Measurements from ENCODE around the gene GREB1L.

DNA sequence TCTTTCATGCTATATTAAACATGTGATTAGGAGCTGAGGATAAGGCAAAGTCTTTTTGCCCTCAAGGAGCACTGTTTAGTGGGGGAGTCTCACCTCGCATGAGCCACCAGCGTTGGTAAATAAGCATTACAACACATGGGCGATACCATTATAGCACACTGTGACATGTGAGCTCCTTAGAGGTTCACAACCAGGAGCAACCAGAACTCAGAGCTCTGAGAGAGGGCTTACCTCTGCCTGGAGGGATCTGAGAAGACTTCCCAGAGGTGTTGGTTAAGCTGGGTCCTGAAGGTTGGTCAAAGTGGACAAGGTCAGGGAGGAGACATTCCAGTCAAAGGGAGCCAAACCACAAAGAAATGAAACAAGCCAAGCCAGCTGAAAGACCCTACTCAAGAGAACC, 199.6 kb downstream of the GREB1L start:
- TF ChIP-seq, protein P1, sequence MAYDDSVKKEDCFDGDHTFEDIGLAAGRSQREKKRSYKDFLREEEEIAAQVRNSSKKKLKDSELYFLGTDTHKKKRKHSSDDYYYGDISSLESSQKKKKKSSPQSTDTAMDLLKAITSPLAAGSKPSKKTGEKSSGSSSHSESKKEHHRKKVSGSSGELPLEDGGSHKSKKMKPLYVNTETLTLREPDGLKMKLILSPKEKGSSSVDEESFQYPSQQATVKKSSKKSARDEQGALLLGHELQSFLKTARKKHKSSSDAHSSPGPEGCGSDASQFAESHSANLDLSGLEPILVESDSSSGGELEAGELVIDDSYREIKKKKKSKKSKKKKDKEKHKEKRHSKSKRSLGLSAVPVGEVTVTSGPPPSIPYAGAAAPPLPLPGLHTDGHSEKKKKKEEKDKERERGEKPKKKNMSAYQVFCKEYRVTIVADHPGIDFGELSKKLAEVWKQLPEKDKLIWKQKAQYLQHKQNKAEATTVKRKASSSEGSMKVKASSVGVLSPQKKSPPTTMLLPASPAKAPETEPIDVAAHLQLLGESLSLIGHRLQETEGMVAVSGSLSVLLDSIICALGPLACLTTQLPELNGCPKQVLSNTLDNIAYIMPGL (CRISPR knock-in tag; IDR thresholded peaks at IDR 0.05; ENCODE audit: borderline replicate concordance in 1 of 2, low read depth in 1 of 2), result no peak
- no peak for TF ChIP-seq ZNF292 (CRISPR knock-in tag; IDR thresholded peaks at IDR 0.05; ENCODE audit: borderline replicate concordance, low read depth)
- TF ChIP-seq ZNF557 (CRISPR knock-in tag; IDR thresholded peaks at IDR 0.05), result no peak
- no peak for TF ChIP-seq LCORL (IDR thresholded peaks at IDR 0.05)
- TF ChIP-seq LCORL (CRISPR knock-in tag; IDR thresholded peaks at IDR 0.05), result no peak
- no peak for TF ChIP-seq EZH2 (conservative IDR thresholded peaks at IDR 0.05; ENCODE audit: low read depth, low read length)
- TF ChIP-seq, protein P2, sequence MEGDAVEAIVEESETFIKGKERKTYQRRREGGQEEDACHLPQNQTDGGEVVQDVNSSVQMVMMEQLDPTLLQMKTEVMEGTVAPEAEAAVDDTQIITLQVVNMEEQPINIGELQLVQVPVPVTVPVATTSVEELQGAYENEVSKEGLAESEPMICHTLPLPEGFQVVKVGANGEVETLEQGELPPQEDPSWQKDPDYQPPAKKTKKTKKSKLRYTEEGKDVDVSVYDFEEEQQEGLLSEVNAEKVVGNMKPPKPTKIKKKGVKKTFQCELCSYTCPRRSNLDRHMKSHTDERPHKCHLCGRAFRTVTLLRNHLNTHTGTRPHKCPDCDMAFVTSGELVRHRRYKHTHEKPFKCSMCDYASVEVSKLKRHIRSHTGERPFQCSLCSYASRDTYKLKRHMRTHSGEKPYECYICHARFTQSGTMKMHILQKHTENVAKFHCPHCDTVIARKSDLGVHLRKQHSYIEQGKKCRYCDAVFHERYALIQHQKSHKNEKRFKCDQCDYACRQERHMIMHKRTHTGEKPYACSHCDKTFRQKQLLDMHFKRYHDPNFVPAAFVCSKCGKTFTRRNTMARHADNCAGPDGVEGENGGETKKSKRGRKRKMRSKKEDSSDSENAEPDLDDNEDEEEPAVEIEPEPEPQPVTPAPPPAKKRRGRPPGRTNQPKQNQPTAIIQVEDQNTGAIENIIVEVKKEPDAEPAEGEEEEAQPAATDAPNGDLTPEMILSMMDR (CRISPR knock-in tag; IDR thresholded peaks at IDR 0.05), result no peak
- TF ChIP-seq, protein P3, sequence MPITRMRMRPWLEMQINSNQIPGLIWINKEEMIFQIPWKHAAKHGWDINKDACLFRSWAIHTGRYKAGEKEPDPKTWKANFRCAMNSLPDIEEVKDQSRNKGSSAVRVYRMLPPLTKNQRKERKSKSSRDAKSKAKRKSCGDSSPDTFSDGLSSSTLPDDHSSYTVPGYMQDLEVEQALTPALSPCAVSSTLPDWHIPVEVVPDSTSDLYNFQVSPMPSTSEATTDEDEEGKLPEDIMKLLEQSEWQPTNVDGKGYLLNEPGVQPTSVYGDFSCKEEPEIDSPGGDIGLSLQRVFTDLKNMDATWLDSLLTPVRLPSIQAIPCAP (CRISPR knock-in tag; IDR thresholded peaks at IDR 0.05; ENCODE audit: low read depth), result no peak
- TF ChIP-seq, protein P4, sequence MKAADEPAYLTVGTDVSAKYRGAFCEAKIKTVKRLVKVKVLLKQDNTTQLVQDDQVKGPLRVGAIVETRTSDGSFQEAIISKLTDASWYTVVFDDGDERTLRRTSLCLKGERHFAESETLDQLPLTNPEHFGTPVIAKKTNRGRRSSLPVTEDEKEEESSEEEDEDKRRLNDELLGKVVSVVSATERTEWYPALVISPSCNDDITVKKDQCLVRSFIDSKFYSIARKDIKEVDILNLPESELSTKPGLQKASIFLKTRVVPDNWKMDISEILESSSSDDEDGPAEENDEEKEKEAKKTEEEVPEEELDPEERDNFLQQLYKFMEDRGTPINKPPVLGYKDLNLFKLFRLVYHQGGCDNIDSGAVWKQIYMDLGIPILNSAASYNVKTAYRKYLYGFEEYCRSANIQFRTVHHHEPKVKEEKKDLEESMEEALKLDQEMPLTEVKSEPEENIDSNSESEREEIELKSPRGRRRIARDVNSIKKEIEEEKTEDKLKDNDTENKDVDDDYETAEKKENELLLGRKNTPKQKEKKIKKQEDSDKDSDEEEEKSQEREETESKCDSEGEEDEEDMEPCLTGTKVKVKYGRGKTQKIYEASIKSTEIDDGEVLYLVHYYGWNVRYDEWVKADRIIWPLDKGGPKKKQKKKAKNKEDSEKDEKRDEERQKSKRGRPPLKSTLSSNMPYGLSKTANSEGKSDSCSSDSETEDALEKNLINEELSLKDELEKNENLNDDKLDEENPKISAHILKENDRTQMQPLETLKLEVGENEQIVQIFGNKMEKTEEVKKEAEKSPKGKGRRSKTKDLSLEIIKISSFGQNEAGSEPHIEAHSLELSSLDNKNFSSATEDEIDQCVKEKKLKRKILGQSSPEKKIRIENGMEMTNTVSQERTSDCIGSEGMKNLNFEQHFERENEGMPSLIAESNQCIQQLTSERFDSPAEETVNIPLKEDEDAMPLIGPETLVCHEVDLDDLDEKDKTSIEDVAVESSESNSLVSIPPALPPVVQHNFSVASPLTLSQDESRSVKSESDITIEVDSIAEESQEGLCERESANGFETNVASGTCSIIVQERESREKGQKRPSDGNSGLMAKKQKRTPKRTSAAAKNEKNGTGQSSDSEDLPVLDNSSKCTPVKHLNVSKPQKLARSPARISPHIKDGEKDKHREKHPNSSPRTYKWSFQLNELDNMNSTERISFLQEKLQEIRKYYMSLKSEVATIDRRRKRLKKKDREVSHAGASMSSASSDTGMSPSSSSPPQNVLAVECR (CRISPR knock-in tag; IDR thresholded peaks at IDR 0.05; ENCODE audit: borderline replicate concordance), result no peak
- TF ChIP-seq SMAD1 (CRISPR knock-in tag; IDR thresholded peaks at IDR 0.05; ENCODE audit: borderline replicate concordance, low read depth), result no peak
- TF ChIP-seq, protein P5, sequence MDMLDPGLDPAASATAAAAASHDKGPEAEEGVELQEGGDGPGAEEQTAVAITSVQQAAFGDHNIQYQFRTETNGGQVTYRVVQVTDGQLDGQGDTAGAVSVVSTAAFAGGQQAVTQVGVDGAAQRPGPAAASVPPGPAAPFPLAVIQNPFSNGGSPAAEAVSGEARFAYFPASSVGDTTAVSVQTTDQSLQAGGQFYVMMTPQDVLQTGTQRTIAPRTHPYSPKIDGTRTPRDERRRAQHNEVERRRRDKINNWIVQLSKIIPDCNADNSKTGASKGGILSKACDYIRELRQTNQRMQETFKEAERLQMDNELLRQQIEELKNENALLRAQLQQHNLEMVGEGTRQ (IDR thresholded peaks at IDR 0.05; ENCODE audit: low read depth, low read length), result no peak
- TF ChIP-seq, protein P5 (CRISPR knock-in tag; IDR thresholded peaks at IDR 0.05; ENCODE audit: borderline replicate concordance), result no peak
- no peak for TF ChIP-seq ELF4 (CRISPR knock-in tag; IDR thresholded peaks at IDR 0.05; ENCODE audit: borderline replicate concordance)
- TF ChIP-seq GTF2F1 (IDR thresholded peaks at IDR 0.05; ENCODE audit: low read length), result no peak
- TF ChIP-seq, protein P6, sequence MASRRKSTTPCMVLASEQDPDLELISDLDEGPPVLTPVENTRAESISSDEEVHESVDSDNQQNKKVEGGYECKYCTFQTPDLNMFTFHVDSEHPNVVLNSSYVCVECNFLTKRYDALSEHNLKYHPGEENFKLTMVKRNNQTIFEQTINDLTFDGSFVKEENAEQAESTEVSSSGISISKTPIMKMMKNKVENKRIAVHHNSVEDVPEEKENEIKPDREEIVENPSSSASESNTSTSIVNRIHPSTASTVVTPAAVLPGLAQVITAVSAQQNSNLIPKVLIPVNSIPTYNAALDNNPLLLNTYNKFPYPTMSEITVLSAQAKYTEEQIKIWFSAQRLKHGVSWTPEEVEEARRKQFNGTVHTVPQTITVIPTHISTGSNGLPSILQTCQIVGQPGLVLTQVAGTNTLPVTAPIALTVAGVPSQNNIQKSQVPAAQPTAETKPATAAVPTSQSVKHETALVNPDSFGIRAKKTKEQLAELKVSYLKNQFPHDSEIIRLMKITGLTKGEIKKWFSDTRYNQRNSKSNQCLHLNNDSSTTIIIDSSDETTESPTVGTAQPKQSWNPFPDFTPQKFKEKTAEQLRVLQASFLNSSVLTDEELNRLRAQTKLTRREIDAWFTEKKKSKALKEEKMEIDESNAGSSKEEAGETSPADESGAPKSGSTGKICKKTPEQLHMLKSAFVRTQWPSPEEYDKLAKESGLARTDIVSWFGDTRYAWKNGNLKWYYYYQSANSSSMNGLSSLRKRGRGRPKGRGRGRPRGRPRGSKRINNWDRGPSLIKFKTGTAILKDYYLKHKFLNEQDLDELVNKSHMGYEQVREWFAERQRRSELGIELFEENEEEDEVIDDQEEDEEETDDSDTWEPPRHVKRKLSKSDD (CRISPR knock-in tag; IDR thresholded peaks at IDR 0.05; ENCODE audit: low read depth), result no peak

Measured in HepG2 (cell line).